ENCODE measurements around the gene RETN. TPM values are rescaled to one million over a fixed set of nuclear protein-coding genes. Genes with fewer than 3 reads are reported as not detected.

Gene RETN
- total RNA-seq, 1 experiment from 2014 or later: not detected

GRCh38 chr19:7679771-7680605 lies 11.1 kb downstream of the RETN start:
- peaks cover 9% of the 10 kb centered on the region for H3K36me3 ChIP-seq (ENCODE audit: insufficient read depth, low read length, poor library complexity, severe bottlenecking)
- peaks cover 15% of the 10 kb centered on the region for H3K4me1 ChIP-seq (ENCODE audit: insufficient read depth, low read length, poor library complexity, severe bottlenecking)
- ChIA-PET POLR2A (ENCODE audit: low non-redundant PET) (no interaction called here), CTCF (interaction anchor here (0.8 to 2.2 kb wide), 8 partner anchors 17 to 120 kb away, joined by 3 to 37 read pairs (median 9); partner anchors contain the start of genes PET100 and XAB2)
- H3K4me3 ChIP-seq (ENCODE audit: low read depth, low read length, poor library complexity, severe bottlenecking): peak overlapping the region; percentile 97
- no peak overlapping the region for H3K27ac ChIP-seq (ENCODE audit: low read depth, low read length, poor library complexity, severe bottlenecking)
- no peaks in the 10 kb centered on the region for H3K27me3 ChIP-seq (replicated peaks; ENCODE audit: insufficient read depth, low read depth, low read length, poor library complexity)
- no peak for TF ChIP-seq EZH2 (IDR thresholded peaks at IDR 0.05; ENCODE audit: borderline replicate concordance, low read depth, low read length, poor library complexity, severe bottlenecking)
- no peak for TF ChIP-seq CTCF (conservative IDR thresholded peaks at IDR 0.05; ENCODE audit: low read depth, low read length)
- BruUV-seq (replicated peaks): no TSS peak
- no peaks in the 10 kb centered on the region for H3K9me3 ChIP-seq (ENCODE audit: low read depth, low read length, poor library complexity, severe bottlenecking)
- no peak for DNase-seq (ENCODE audit: low spot score)
- intact Hi-C loops (cut with micrococcal nuclease; ENCODE audit: unreplicated experiment): loop anchor here (1.0 to 5.0 kb wide), 4 partner anchors 27 to 313 kb away; no protein-coding TSS in a partner anchor

GRCh38 chr19:7680606-7681339 lies 11.9 kb downstream of the RETN start, which contains the start of gene TRAPPC5:
TSS of gene TRAPPC5 (plus strand) at chr19:7680833. CDS start at chr19:7682254, 1,421 bp downstream.
- DNase-seq (ENCODE audit: low spot score): peak; percentile 89
- CTCF ChIA-PET: interaction anchor here (0.5 to 2.2 kb wide), 18 partner anchors 16 to 511 kb away, joined by 3 to 37 read pairs (median 4); partner anchors contain the start of genes PET100 and XAB2
- TF ChIP-seq EZH2 (IDR thresholded peaks at IDR 0.05; ENCODE audit: borderline replicate concordance, low read depth, low read length, poor library complexity, severe bottlenecking) (no peak), CTCF (conservative IDR thresholded peaks at IDR 0.05; ENCODE audit: low read depth, low read length) (peak; percentile 67)
- Histone ChIP-seq H3K27me3 (replicated peaks; ENCODE audit: insufficient read depth, low read depth, low read length, poor library complexity) (no peaks in the 10 kb centered on the region), H3K4me1 (ENCODE audit: insufficient read depth, low read length, poor library complexity, severe bottlenecking) (peaks cover 15% of the 10 kb centered on the region), H3K4me3 (ENCODE audit: low read depth, low read length, poor library complexity, severe bottlenecking) (peak within 1 kb of the TSS; percentile 97), H3K36me3 (ENCODE audit: insufficient read depth, low read length, poor library complexity, severe bottlenecking) (peaks cover 9% of the 10 kb centered on the region), H3K9me3 (ENCODE audit: low read depth, low read length, poor library complexity, severe bottlenecking) (no peaks in the 10 kb centered on the region), H3K27ac (ENCODE audit: low read depth, low read length, poor library complexity, severe bottlenecking) (peak within 1 kb of the TSS; percentile 76)
- no TSS peak for BruUV-seq (replicated peaks)
- intact Hi-C loops (cut with micrococcal nuclease; ENCODE audit: unreplicated experiment): loop anchor here (1.0 to 5.0 kb wide), 4 partner anchors 28 to 313 kb away; no protein-coding TSS in a partner anchor
- POLR2A ChIA-PET (ENCODE audit: low non-redundant PET): interaction anchor here (0.6 kb wide), 1 partner anchor 149 kb away, joined by 3 read pairs; no protein-coding TSS in a partner anchor

Data from A673 (cell line).